Fibroblast of villous mesenchyme (primary cell): Measurements from ENCODE around the gene FOXS1. TPM values are rescaled to one million over a fixed set of nuclear protein-coding genes. Genes with fewer than 3 reads are reported as not detected.
"Not testable (repeated sequence)": the region's sequence is repeated elsewhere in the genome, so short reads cannot be mapped to it uniquely, and the experiment has no call there.

ENCODE experiments used
- DNase-seq: peaks from one replicate; pipeline ENCODE4 v3.0.0-alpha.2; 2010; ENCODE audit warnings: low read depth
- H3K4me3 ChIP-seq: 2 replicates; pipeline ENCODE4 v1.5.1; 2011; ENCODE audit warnings: low read depth, mild to moderate bottlenecking, low read length
- total RNA-seq: library from RNA; depleted of rRNA; stranded (reverse); fragments of >200 nt; gene quantifications from 2 replicates; pipeline ENCODE4 v1.2.3, GENCODE V29; 2012
- TF ChIP-seq, protein P1 (sequence below): IDR thresholded peaks from 2 replicates; pipeline ENCODE4 v1.5.1; 2012; ENCODE audit warnings: low read depth, mild to moderate bottlenecking, low read length; ENCODE audit not compliant: insufficient read depth

Gene FOXS1
- total RNA-seq, 1 donor = 1.7 TPM

DNA sequence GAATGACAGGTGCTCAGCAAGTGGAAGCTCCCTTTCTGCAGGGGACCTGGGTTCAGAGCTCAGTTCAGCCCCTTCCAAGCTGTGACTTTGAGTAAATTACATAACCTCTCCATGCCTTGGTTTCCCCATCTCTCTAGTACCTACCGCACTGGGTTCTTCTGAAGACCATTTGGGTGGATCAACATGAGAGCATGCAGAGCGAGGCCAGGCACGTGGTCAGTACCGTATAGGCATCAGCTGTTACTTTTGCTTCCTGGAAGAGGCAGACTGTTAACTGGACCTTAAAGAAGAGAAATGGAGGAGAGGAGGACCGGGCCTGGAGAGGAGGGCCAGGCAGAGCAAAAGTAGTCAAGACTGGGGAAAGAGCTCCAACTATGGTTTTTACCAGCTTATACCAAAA is 27.9 kb downstream of the FOXS1 start:
- no peak for DNase-seq
- no peak overlapping the region for H3K4me3 ChIP-seq
- TF ChIP-seq, protein P1, sequence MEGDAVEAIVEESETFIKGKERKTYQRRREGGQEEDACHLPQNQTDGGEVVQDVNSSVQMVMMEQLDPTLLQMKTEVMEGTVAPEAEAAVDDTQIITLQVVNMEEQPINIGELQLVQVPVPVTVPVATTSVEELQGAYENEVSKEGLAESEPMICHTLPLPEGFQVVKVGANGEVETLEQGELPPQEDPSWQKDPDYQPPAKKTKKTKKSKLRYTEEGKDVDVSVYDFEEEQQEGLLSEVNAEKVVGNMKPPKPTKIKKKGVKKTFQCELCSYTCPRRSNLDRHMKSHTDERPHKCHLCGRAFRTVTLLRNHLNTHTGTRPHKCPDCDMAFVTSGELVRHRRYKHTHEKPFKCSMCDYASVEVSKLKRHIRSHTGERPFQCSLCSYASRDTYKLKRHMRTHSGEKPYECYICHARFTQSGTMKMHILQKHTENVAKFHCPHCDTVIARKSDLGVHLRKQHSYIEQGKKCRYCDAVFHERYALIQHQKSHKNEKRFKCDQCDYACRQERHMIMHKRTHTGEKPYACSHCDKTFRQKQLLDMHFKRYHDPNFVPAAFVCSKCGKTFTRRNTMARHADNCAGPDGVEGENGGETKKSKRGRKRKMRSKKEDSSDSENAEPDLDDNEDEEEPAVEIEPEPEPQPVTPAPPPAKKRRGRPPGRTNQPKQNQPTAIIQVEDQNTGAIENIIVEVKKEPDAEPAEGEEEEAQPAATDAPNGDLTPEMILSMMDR = no peak

DNA sequence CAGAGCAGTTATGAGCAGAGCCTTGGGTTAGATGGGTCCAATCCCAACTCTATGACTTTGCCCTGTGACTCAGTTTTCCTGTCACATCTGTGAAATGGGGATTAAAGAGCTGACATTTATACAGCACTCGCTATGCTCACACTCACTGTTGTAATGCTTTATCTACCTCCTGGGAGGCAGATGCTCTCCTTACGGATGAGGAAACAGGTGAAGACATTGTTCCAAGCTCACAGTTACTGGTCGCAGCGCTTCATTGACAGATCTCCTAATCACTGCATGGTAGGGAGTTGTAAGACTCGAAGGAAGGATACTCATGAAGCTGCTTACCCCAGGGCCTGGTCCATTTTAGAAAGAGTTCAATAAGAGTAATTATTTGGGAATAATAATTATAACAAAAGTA is 29.2 kb downstream of the FOXS1 start:
- H3K4me3 ChIP-seq = no peak overlapping the region
- no peak for DNase-seq
- TF ChIP-seq, protein P1 = no peak

- no peak overlapping the region for H3K4me3 ChIP-seq
- DNase-seq = peak; percentile 46
- TF ChIP-seq, protein P1 = no peak
Measured at GRCh38 chr20:31815408-31816188, 29.8 kb downstream of the FOXS1 start.

DNA sequence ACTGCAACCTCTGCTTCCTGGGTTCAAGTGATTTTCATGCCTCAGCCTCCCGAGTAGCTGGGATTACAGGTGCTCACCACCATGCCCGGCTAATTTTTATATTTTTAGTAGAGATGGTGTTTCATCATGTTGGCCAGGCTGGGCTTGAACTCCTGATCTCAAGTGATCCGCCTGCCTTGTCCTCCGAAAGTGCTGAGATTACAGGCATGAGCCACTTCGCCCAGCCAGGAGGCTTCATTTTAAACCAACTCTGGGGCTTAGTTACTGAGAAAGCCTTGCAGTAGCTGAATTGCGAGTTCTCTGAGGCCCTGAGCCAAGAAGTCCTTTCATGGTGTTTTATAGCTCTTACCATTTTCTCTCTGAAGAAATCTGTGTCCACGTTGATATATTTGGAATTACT is 31.3 kb downstream of the FOXS1 start:
- not testable (repeated sequence) for DNase-seq, H3K4me3 ChIP-seq

DNA sequence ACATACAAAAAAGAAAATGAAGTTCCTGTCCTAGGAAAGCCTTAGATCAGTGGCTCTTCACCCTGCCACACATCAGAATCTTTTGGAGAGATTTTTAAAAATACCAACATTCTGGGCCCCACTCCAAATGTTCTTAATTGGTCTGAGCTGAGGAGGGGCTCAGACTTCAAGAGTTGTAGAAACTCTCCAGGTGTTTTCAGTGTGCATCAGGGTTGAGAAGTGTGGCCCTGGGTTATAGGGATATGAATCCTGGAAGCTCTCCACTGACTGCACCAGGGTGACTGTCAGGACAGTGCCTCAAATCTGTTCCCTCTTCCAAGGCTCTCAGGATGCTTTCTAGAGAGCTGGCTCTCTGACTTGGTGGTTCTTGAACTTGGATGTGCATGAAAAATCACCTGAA is 31.8 kb downstream of the FOXS1 start:
- DNase-seq = no peak
- no peak overlapping the region for H3K4me3 ChIP-seq
- TF ChIP-seq, protein P1 = no peak

GRCh38 chr20:31811796-31812728 is 33.3 kb downstream of the FOXS1 start:
- DNase-seq = peak; percentile 93

More at GRCh38 chr20:31811796-31812728, 33.3 kb downstream of the FOXS1 start:
- no peak overlapping the region for H3K4me3 ChIP-seq
- TF ChIP-seq, protein P1 = no peak
